ENCODE data around the gene FABP3. TPM values are rescaled to one million over a fixed set of nuclear protein-coding genes. Genes with fewer than 3 reads are reported as not detected.
A peak's percentile ranks its signal among the peaks of the same experiment; 100 is the strongest.

The FABP3 gene
- total and polyA plus RNA-seq, 5 experiments from 2014 or later, result not detected

DNA sequence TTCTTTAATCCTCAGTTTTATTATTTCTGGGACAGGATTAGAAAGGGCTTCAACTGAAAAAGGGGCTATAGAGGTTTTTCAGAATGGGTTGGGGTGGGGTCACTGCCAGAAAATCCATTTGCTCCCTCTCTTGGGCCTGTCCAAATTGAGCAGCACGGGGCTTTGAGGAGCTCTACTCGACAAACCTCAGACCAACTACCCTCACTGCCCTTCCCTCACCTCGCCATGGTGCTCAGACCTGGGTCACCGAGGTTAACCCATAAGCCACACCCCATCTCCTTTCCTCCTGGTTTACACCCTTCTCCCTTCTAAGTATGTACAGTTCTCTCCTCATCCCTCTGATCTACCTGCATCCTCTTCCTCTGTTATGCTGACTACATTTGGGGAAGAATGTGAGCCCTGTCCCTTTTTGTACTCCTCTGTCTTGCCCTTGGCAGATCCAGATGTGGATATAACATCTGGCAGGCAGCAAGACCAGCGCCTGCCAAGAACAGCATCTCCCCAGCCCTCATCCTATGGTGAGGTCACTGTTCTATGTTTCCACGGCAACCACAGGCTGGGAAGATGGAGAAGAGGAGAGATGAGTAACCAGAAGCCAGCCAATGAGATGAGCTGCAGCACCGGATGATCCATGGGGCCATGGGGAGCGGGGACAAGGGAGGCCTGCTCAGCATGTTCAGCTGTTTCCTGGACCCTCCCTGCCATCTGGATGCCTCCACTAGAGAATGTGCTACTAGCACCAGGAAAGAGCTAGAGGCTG, 3.7 kb upstream of the FABP3 start:
- no peak for DNase-seq
- POLR2A ChIA-PET, result no interaction called here
- H3K4me1 Mint-ChIP-seq, result peaks cover 11 to 22% (median 17%) of the 10 kb centered on the region in 4 donors

GRCh38 chr1:31374511-31375196, 1.8 kb upstream of the FABP3 start:
- POLR2A ChIA-PET, result no interaction called here
- DNase-seq (no peak), ATAC-seq (no peak)
- H3K4me1 Mint-ChIP-seq, result peaks cover 11 to 22% (median 17%) of the 10 kb centered on the region in 4 donors
- H3K9me3 Mint-ChIP-seq, result no peaks in the 10 kb centered on the region
- peak overlapping the region in 6 of 10 donors; percentile 14 to 96 (median 60) for H3K4me3 Mint-ChIP-seq
- no peak overlapping the region for H3K27ac Mint-ChIP-seq
- H3K27me3 Mint-ChIP-seq, result peaks cover 0 to 2% (median 0%) of the 10 kb centered on the region in 5 donors
- H3K36me3 Mint-ChIP-seq, result no peaks in the 10 kb centered on the region

More for the DNA sequence above, 3.7 kb upstream of the FABP3 start:
- Mint-ChIP-seq H3K9me3 (no peaks in the 10 kb centered on the region), H3K27ac (peak overlapping the region in 1 of 10 donors; percentile 3), H3K36me3 (no peaks in the 10 kb centered on the region), H3K27me3 (peaks cover 0 to 12% (median 3%) of the 10 kb centered on the region in 5 donors), H3K4me3 (peak overlapping the region in 2 of 10 donors; percentile 11 to 59)
- no peak for ATAC-seq

DNA sequence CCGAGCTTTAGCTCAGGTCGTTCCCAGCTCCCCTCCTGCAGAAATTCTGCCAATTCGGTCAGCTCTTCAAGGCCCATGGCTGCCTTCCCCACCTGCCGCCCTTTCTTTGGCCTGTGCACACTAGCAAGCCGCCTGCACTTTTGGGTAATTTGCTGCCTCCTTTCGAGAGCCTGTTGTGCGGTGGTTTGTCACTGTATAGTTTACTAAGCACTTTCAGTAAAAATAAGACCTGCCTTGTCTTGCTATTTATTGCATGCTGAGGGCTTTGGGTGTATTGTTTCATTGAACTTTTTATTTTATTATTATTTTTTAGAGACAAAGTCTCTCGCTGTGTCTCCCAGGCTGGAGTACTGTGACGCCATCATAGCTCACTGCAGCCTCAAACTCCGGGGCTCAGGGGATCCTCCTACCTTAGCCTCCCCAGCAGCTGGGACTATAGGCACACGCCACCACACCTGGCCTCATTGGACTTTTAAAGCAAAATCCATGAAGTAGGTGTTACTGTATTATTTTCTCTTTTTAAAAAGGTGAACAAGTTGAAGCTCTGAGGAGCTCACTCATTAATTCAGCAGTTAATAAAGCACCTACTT, 1.1 kb upstream of the FABP3 start:
- POLR2A ChIA-PET, result interaction anchor here (0.6 kb wide), 1 partner anchor 530 kb away, joined by 5 read pairs; no protein-coding TSS in a partner anchor
- peak overlapping the region in 7 of 10 donors; percentile 36 to 89 (median 72) for H3K27ac Mint-ChIP-seq
- ATAC-seq, result peak; percentile 24 to 40

DNA sequence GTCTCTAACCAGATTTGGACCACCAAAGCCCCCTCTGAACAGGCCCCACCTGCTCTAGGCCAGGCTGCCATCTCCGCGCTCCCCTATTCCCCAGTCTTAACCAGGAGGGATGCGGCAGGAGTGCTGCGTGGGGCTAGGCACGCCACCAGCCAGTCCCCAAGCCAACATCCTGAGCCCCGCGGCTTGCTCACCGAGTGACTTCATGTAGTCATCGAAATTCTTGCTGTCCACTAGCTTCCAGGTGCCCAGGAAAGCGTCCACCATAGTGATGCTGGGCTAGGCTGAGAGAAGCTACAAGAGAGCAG, 173 bp downstream of the FABP3 start:
- POLR2A ChIA-PET, result no interaction called here
- Mint-ChIP-seq H3K9me3 (no peaks in the 10 kb centered on the region), H3K27me3 (no peaks in the 10 kb centered on the region), H3K4me1 (peaks cover 11 to 22% (median 18%) of the 10 kb centered on the region in 4 donors), H3K36me3 (no peaks in the 10 kb centered on the region), H3K4me3 (peak overlapping the region; percentile 15 to 95 (median 52)), H3K27ac (peak overlapping the region in 1 of 10 donors; percentile 61)
- ATAC-seq (no peak), DNase-seq (no peak)

More for the DNA sequence above, 1.1 kb upstream of the FABP3 start:
- H3K27me3 Mint-ChIP-seq, result peaks cover 0 to 2% (median 0%) of the 10 kb centered on the region in 5 donors
- peak overlapping the region; percentile 83 to 96 (median 92) for H3K4me3 Mint-ChIP-seq
- peaks cover 11 to 22% (median 17%) of the 10 kb centered on the region in 4 donors for H3K4me1 Mint-ChIP-seq
- no peaks in the 10 kb centered on the region for H3K9me3 Mint-ChIP-seq
- no peaks in the 10 kb centered on the region for H3K36me3 Mint-ChIP-seq
- DNase-seq, result peak in 1 of 10 donors; percentile 20

- Mint-ChIP-seq H3K9me3 (no peaks in the 10 kb centered on the region), H3K36me3 (peaks cover 0 to 4% (median 1%) of the 10 kb centered on the region in 3 donors), H3K27ac (no peak overlapping the region), H3K4me1 (peaks cover 11 to 22% (median 18%) of the 10 kb centered on the region in 4 donors), H3K4me3 (peak overlapping the region in 4 of 10 donors; percentile 46 to 61 (median 52)), H3K27me3 (no peaks in the 10 kb centered on the region)
- POLR2A ChIA-PET, result no interaction called here
- no peak for ATAC-seq
- DNase-seq, result no peak
These were observed 825 bp downstream of the FABP3 start for GRCh38 chr1:31372051-31372450.

- POLR2A ChIA-PET, result no interaction called here
- peak overlapping the region in 1 of 10 donors; percentile 31 for H3K27ac Mint-ChIP-seq
These were observed 1.5 kb downstream of the FABP3 start for GRCh38 chr1:31371121-31371959.

DNA sequence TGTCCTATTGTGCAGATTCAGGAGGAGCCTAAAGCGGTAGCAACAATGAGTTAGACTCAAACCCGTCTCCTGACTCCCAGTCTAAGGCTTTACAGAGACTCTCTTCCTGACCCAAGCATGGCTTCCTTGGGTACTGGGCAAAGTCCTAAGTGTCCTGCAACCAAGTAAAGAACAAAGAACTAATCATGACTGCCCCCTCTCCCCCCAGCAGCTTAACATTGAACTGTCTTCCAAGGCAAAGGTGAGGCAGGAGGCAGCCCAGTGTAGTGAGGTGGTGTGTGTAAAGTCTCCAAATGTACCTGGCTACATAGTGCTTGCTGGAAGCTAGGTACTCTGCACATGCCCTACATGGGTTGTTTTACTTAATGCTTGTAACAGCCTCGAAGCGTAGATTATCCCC, 2.3 kb downstream of the FABP3 start:
- POLR2A ChIA-PET, result no interaction called here
- ATAC-seq (no peak), DNase-seq (no peak)
- H3K4me3 Mint-ChIP-seq, result no peak overlapping the region
- no peaks in the 10 kb centered on the region for H3K9me3 Mint-ChIP-seq
- peaks cover 0 to 15% (median 4%) of the 10 kb centered on the region in 3 donors for H3K36me3 Mint-ChIP-seq
- no peaks in the 10 kb centered on the region for H3K27me3 Mint-ChIP-seq
- peaks cover 11 to 22% (median 18%) of the 10 kb centered on the region in 4 donors for H3K4me1 Mint-ChIP-seq
- H3K27ac Mint-ChIP-seq, result no peak overlapping the region

More at GRCh38 chr1:31371121-31371959, 1.5 kb downstream of the FABP3 start:
- Mint-ChIP-seq H3K27me3 (no peaks in the 10 kb centered on the region), H3K36me3 (peaks cover 0 to 10% (median 2%) of the 10 kb centered on the region in 3 donors), H3K4me1 (peaks cover 11 to 22% (median 18%) of the 10 kb centered on the region in 4 donors), H3K9me3 (no peaks in the 10 kb centered on the region), H3K4me3 (no peak overlapping the region)
- ATAC-seq, result no peak
- DNase-seq, result no peak

- Mint-ChIP-seq H3K4me1 (peaks cover 11 to 22% (median 18%) of the 10 kb centered on the region in 4 donors), H3K36me3 (peaks cover 1 to 20% (median 6%) of the 10 kb centered on the region in 3 donors), H3K4me3 (no peak overlapping the region), H3K27ac (peak overlapping the region in 2 of 10 donors; percentile 7 to 55), H3K9me3 (no peaks in the 10 kb centered on the region), H3K27me3 (no peaks in the 10 kb centered on the region)
- POLR2A ChIA-PET, result no interaction called here
- DNase-seq (no peak), ATAC-seq (no peak)
These were observed 2.9 kb downstream of the FABP3 start for GRCh38 chr1:31370021-31370420.

- H3K9me3 Mint-ChIP-seq, result no peaks in the 10 kb centered on the region
These were observed 4.2 kb downstream of the FABP3 start for GRCh38 chr1:31368611-31369107.

DNA sequence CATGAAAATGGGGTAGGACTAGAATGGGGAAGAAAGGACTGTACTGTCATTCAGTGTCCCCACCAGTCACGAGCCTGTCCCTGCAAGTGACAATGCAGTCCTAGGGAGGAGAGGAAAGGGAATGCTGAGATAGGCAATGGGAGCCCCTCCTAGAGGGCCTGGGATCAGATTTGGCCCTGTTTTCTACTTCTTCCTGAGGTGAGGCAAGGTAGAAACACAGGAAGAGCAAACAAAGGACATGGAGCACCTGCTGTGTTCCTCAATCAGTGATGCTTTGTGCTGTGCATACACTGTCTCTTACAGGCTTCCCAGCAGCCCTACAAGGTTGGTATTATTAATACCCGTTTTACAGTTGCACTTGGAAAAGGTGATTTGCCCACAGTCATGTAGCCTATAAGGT, 6.1 kb downstream of the FABP3 start:
- Mint-ChIP-seq H3K9me3 (no peaks in the 10 kb centered on the region), H3K27ac (no peak overlapping the region), H3K36me3 (peaks cover 11 to 45% (median 21%) of the 10 kb centered on the region in 3 donors), H3K4me3 (no peak overlapping the region), H3K27me3 (no peaks in the 10 kb centered on the region), H3K4me1 (peaks cover 0 to 2% (median 0%) of the 10 kb centered on the region in 4 donors)
- POLR2A ChIA-PET, result no interaction called here
- no peak for ATAC-seq
- DNase-seq, result no peak

More at GRCh38 chr1:31368611-31369107, 4.2 kb downstream of the FABP3 start:
- Mint-ChIP-seq H3K4me3 (no peak overlapping the region), H3K4me1 (peaks cover 8 to 16% (median 13%) of the 10 kb centered on the region in 4 donors), H3K27ac (peak overlapping the region in 1 of 10 donors; percentile 63), H3K27me3 (no peaks in the 10 kb centered on the region), H3K36me3 (peaks cover 11 to 34% (median 17%) of the 10 kb centered on the region in 3 donors)
- DNase-seq, result no peak
- no peak for ATAC-seq
- POLR2A ChIA-PET, result no interaction called here

DNA sequence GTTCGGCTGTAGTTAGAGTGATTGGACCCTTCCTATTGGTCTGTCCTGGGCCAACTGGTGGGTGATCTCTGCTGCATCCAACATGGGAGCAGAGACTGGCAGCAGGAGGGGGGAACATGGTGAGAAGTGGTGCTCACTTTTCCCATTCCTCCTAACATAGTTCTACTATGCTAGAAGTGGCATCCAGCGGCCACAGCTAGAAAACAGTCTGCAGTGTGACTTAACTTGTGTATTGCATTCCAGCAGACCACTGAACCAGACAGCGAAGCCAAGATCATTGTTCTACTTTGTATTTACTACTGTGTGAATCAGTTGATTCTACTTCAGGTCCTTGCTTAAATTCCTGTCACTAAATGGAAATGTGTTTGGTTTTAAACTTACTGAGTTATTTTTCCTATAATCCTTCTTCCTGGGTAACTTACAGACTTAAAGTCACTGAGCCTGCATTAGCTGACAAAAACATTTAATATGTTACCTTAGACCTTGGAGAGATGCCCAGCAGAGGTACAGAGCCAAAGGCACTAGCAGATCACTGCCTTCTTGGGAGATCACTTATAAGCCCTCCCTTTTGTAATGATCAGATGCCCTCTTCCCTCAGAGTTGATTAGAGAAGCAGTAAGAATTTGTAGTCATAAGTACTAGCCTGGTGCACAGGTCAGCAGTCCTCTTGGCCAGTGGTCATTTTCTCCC, 8.2 kb downstream of the FABP3 start:
- peaks cover 14 to 61% (median 31%) of the 10 kb centered on the region in 3 donors for H3K36me3 Mint-ChIP-seq
- DNase-seq (no peak), ATAC-seq (no peak)
- H3K4me1 Mint-ChIP-seq, result peaks cover 0 to 2% (median under 1%) of the 10 kb centered on the region in 4 donors
- no peaks in the 10 kb centered on the region for H3K9me3 Mint-ChIP-seq
- H3K27ac Mint-ChIP-seq, result no peak overlapping the region
- no peak overlapping the region for H3K4me3 Mint-ChIP-seq
- POLR2A ChIA-PET, result no interaction called here
- H3K27me3 Mint-ChIP-seq, result no peaks in the 10 kb centered on the region
